Measurements from ENCODE around the gene LMLN.

The LMLN gene

GRCh38 chr3:198018416-198018815, 58.4 kb downstream of the LMLN start:
- no peak overlapping the region for H3K4me3 ChIP-seq (ENCODE audit: low read depth, low read length)
- TF ChIP-seq CTCF (IDR thresholded peaks at IDR 0.05; ENCODE audit: low read depth, low read length) = no peak

GRCh38 chr3:198019115-198019514, 59.1 kb downstream of the LMLN start:
- Histone ChIP-seq H3K9me3 (no peaks in the 10 kb centered on the region), H3K27me3 (no peaks in the 10 kb centered on the region), H3K4me1 (no peaks in the 10 kb centered on the region), H3K36me3 (no peaks in the 10 kb centered on the region), H3K4me3 (ENCODE audit: low read depth, low read length) (no peak overlapping the region)
- no peak for TF ChIP-seq CTCF (IDR thresholded peaks at IDR 0.05; ENCODE audit: low read depth, low read length)
- DNase-seq = no peak

More at GRCh38 chr3:198018416-198018815, 58.4 kb downstream of the LMLN start:
- Histone ChIP-seq H3K4me1 (no peaks in the 10 kb centered on the region), H3K9me3 (no peaks in the 10 kb centered on the region), H3K36me3 (no peaks in the 10 kb centered on the region), H3K27me3 (no peaks in the 10 kb centered on the region)
- DNase-seq = no peak

DNA sequence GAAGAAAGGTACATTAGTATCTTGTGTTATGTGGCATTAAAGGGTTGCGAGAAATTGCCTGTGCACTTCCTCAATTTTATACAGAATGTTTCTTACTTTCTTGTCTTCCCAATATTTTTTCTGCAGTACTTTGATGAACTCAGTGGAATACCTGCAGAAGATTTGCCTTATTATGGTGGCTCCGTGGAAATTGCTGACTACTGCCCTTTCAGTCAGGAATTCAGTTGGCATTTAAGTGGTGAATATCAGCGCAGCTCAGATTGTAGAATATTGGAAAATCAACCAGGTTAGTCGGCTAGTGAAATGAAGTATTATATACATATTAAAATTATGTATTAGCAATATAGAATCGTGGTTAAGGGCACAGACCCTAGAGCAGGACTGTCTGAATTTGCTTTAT, 61.3 kb downstream of the LMLN start:
- Histone ChIP-seq H3K4me3 (ENCODE audit: low read depth, low read length) (no peak overlapping the region), H3K36me3 (no peaks in the 10 kb centered on the region), H3K27me3 (no peaks in the 10 kb centered on the region), H3K4me1 (no peaks in the 10 kb centered on the region), H3K9me3 (no peaks in the 10 kb centered on the region)
- no peak for DNase-seq
- no peak for TF ChIP-seq CTCF (IDR thresholded peaks at IDR 0.05; ENCODE audit: low read depth, low read length)

- Histone ChIP-seq H3K27me3 (no peaks in the 10 kb centered on the region; the same call in 1 of the 2 replicates), H3K9me3 (no peaks in the 10 kb centered on the region), H3K4me3 (ENCODE audit: low read depth, low read length) (no peak overlapping the region), H3K4me1 (no peaks in the 10 kb centered on the region), H3K36me3 (no peaks in the 10 kb centered on the region)
- DNase-seq = no peak
- no peak for TF ChIP-seq CTCF (IDR thresholded peaks at IDR 0.05; ENCODE audit: low read depth, low read length)
Measured at GRCh38 chr3:198022604-198023003, 62.6 kb downstream of the LMLN start.

DNA sequence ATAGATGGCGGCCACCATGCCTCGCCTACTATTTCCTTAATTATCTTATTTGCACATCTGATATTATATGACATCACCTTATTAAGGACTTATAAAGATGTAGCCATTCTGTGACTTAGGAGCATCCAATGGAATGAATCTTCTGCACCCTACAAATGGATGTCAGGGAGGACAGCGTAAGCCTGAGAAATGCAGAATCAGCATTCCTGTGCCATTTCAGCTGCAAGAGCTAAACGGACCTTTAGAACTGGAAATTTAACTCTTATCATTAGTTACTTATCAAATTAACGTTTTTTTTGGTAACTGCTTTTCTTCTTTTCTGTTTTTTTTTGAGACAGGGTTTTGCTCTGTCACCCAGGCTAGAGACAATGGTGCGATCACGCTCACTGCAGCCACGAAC, 65.6 kb downstream of the LMLN start:
- no peak overlapping the region for H3K4me3 ChIP-seq (ENCODE audit: low read depth, low read length)
- TF ChIP-seq CTCF (IDR thresholded peaks at IDR 0.05; ENCODE audit: low read depth, low read length) = no peak
- H3K36me3 ChIP-seq = no peaks in the 10 kb centered on the region
- H3K9me3 ChIP-seq = no peaks in the 10 kb centered on the region
- H3K4me1 ChIP-seq = no peaks in the 10 kb centered on the region
- no peaks in the 10 kb centered on the region; the same call in 1 of the 2 replicates for H3K27me3 ChIP-seq
- no peak for DNase-seq

DNA sequence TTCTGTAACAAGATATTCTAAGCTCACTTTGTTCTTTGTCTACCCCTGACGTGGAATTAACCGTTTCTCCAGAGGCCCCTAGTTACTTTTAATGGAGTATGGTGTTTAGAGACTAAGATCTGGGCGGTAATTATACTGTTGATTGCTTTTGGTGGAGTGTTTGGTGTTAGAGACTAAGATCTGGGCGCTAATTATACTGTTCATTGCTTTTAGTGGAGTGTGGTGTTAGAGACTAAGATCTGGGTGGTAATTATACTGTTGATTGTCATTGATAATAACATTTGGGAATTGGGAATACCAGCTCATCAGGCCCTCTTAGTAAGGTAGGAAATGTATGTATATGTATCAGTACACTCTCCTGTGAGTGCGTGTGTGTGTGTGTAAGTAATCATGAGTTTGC, 66.6 kb downstream of the LMLN start:
- H3K36me3 ChIP-seq = no peaks in the 10 kb centered on the region
- no peak for TF ChIP-seq CTCF (IDR thresholded peaks at IDR 0.05; ENCODE audit: low read depth, low read length)
- H3K9me3 ChIP-seq = no peaks in the 10 kb centered on the region
- H3K4me3 ChIP-seq (ENCODE audit: low read depth, low read length) = no peak overlapping the region
- H3K4me1 ChIP-seq = no peaks in the 10 kb centered on the region
- no peak for DNase-seq
- H3K27me3 ChIP-seq = no peaks in the 10 kb centered on the region; the same call in 1 of the 2 replicates

Data from BE2C (cell line).